Measurements from ENCODE around the gene CA11.

- TF ChIP-seq POLR2A (IDR thresholded peaks at IDR 0.05), result no peak
- TF ChIP-seq CTCF (IDR thresholded peaks at IDR 0.05 in 4 of 5, conservative IDR thresholded peaks at IDR 0.05 in 1 of 5), result no peak
Observed at GRCh38 chr19:48595833-48596232, 50.2 kb downstream of the CA11 start.
